ENCODE measurements around the gene TXN2.

- no peak for TF ChIP-seq CTCF (IDR thresholded peaks at IDR 0.05)
- TF ChIP-seq ZFX (IDR thresholded peaks at IDR 0.05; ENCODE audit: borderline replicate concordance) = no peak
These were observed at the start of gene TXN2 for GRCh38 chr22:36481393-36482168.
